HepG2 (cell line): ENCODE data around the gene SYNE1. TPM values are rescaled to one million over a fixed set of nuclear protein-coding genes. Genes with fewer than 3 reads are reported as not detected.

Source experiments
- ATF7 ChIP-seq, 2 experiments: fragments of 450-650 bp in 1 of 2; sonication (generic) in 1 of 2; formaldehyde crosslinking in 1 of 2; IDR thresholded peaks; 2 replicates each; pipeline versions ENCODE4 v1.4.0 to v1.6.1; 2016 to 2020; ENCODE audit warnings: antibody characterized with exemption in 1 of 2, mild to moderate bottlenecking in 1 of 2, missing genetic modification reagents in 1 of 2
- DNMT3B ChIP-seq: conservative IDR thresholded peaks from 2 replicates; pipeline ENCODE4 v1.6.1; 2016; ENCODE audit warnings: missing biosample characterization, control low read depth
- ELF4 ChIP-seq: sonication (generic); formaldehyde crosslinking; IDR thresholded peaks from 2 replicates; pipeline ENCODE4 v1.5.0; 2020; ENCODE audit warnings: missing genetic modification reagents, mild to moderate bottlenecking, moderate library complexity, borderline replicate concordance
- HOXA9 ChIP-seq: sonication (generic); formaldehyde crosslinking; IDR thresholded peaks from 2 replicates; pipeline ENCODE4 v1.8.1; 2022; ENCODE audit warnings: missing genetic modification reagents, mild to moderate bottlenecking, moderate library complexity, borderline replicate concordance
- ISX ChIP-seq: sonication (generic); formaldehyde crosslinking; conservative IDR thresholded peaks from 2 replicates; pipeline ENCODE4 v1.5.0; 2020; ENCODE audit warnings: missing genetic modification reagents
- MEIS2 ChIP-seq: sonication (generic); formaldehyde crosslinking; IDR thresholded peaks from 2 replicates; pipeline ENCODE4 v1.9.0; 2021; ENCODE audit warnings: mild to moderate bottlenecking, missing genetic modification reagents
- SMAD1 ChIP-seq: sonication (generic); formaldehyde crosslinking; IDR thresholded peaks from 2 replicates; pipeline ENCODE4 v1.4.0; 2020; ENCODE audit warnings: missing genetic modification reagents, low read depth, mild to moderate bottlenecking, borderline replicate concordance
- SMAD3 ChIP-seq: sonication (generic); formaldehyde crosslinking; IDR thresholded peaks from 2 replicates; pipeline ENCODE4 v1.4.0; 2020; ENCODE audit warnings: missing genetic modification reagents
- SP2 ChIP-seq: sonication (generic); formaldehyde crosslinking; IDR thresholded peaks from 2 replicates; pipeline ENCODE4 v1.5.1; 2020; ENCODE audit warnings: mild to moderate bottlenecking, missing genetic modification reagents
- ZBTB8A ChIP-seq: sonication (generic); formaldehyde crosslinking; IDR thresholded peaks from 2 replicates; pipeline ENCODE4 v1.4.0; 2020; ENCODE audit warnings: mild to moderate bottlenecking, low read depth, missing genetic modification reagents, borderline replicate concordance
- ZNF30 ChIP-seq: sonication (generic); formaldehyde crosslinking; IDR thresholded peaks from 2 replicates; pipeline ENCODE4 v1.5.0; 2020; ENCODE audit warnings: mild to moderate bottlenecking, missing genetic modification reagents
- ZNF431 ChIP-seq: sonication (generic); formaldehyde crosslinking; IDR thresholded peaks from 2 replicates; pipeline ENCODE4 v1.9.0; 2022; ENCODE audit warnings: missing genetic modification reagents, low read depth, mild to moderate bottlenecking, borderline replicate concordance
- ZNF570 ChIP-seq: sonication (generic); formaldehyde crosslinking; IDR thresholded peaks from 2 replicates; pipeline ENCODE4 v1.4.0; 2020; ENCODE audit warnings: mild to moderate bottlenecking, missing genetic modification reagents, borderline replicate concordance
- ZNF747 ChIP-seq: sonication (generic); formaldehyde crosslinking; IDR thresholded peaks from 2 replicates; pipeline ENCODE4 v1.8.1; 2023; ENCODE audit warnings: missing genetic modification reagents, mild to moderate bottlenecking, borderline replicate concordance
- ZNF749 ChIP-seq: sonication (generic); formaldehyde crosslinking; IDR thresholded peaks from 2 replicates; pipeline ENCODE4 v1.8.0; 2022; ENCODE audit warnings: mild to moderate bottlenecking, missing genetic modification reagents, moderate library complexity, borderline replicate concordance
- ZSCAN9 ChIP-seq: IDR thresholded peaks from 2 replicates; pipeline ENCODE4 v1.6.1; 2016; ENCODE audit warnings: borderline replicate concordance
- polyA plus RNA-seq, 8 experiments: library from polyadenylated mRNA; depleted of rRNA in 3 of 8; stranded (reverse) in 7 of 8; unstranded in 1 of 8; fragments of >200 nt; fragmentation: Illumina TruSeq in 4 of 8; extraction: Trizol in 4 of 8; gene quantifications; 2 replicates each; pipeline versions ENCODE4 v1.2.1 to v1.2.3, GENCODE V29; 2011 to 2016; ENCODE audit warnings: low read depth in 4 of 8, missing spikeins in 1 of 8, mixed read lengths in 1 of 8; ENCODE audit not compliant: insufficient read depth in 1 of 8
- total RNA-seq, 5 experiments: library from RNA; depleted of rRNA; stranded (reverse); fragments of >200 nt; fragmentation: Illumina TruSeq; extraction: Trizol; gene quantifications; 2 replicates each; pipeline ENCODE4 v1.2.3, GENCODE V29; 2016; ENCODE audit warnings: low read depth in 1 of 5
- TF ChIP-seq, protein P1 (sequence below): sonication (generic); formaldehyde crosslinking; IDR thresholded peaks from 2 replicates; pipeline ENCODE4 v1.5.0; 2020; ENCODE audit warnings: missing genetic modification reagents
- TF ChIP-seq, protein P2 (sequence below): sonication (generic); formaldehyde crosslinking; IDR thresholded peaks from 2 replicates; pipeline ENCODE4 v1.5.1; 2020; ENCODE audit warnings: mild to moderate bottlenecking, missing genetic modification reagents, borderline replicate concordance
- TF ChIP-seq, protein P3 (sequence below): sonication (generic); formaldehyde crosslinking; IDR thresholded peaks from 2 replicates; pipeline ENCODE4 v1.4.0; 2020; ENCODE audit warnings: missing genetic modification reagents
- TF ChIP-seq, protein P4 (sequence below): IDR thresholded peaks from 2 replicates; pipeline ENCODE4 v1.4.0; 2020; ENCODE audit warnings: mild to moderate bottlenecking, missing genetic modification reagents

The SYNE1 gene
- total and polyA plus RNA-seq, 2 of the 13 experiments (the other 11 are each of a cell fraction or from before 2014, with no cell fraction given) = 5.5 to 15.9 TPM

- TF ChIP-seq, protein P1, sequence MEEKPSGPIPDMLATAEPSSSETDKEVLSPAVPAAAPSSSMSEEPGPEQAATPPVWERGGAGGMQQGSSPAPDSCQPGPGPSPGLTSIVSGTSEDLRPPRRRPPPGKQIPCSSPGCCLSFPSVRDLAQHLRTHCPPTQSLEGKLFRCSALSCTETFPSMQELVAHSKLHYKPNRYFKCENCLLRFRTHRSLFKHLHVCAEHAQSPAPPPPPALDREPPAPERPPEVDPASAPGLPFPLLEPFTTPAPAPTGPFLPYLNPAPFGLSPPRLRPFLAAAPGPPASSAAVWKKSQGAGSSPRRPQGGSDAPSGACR (CRISPR knock-in tag) = peak; percentile 92
- TF ChIP-seq ZNF749 (CRISPR knock-in tag) (no peak), ZNF431 (CRISPR knock-in tag) (peak; percentile 25; the same call in 1 of the 2 replicates), SMAD3 (0 out of 2 replicates have a peak, but pooled peaks have one; percentile 28), HOXA9 (no peak), SMAD1 (no peak), SP2 (no peak), ISX (CRISPR knock-in tag) (no peak), ELF4 (CRISPR knock-in tag) (no peak), ZBTB8A (no peak), DNMT3B (CRISPR knock-in tag) (0 out of 2 replicates have a peak, but pooled peaks have one; percentile 62), ZNF747 (CRISPR knock-in tag) (0 out of 2 replicates have a peak, but pooled peaks have one; percentile 46), ZNF570 (no peak), ATF7 (IDR thresholded peaks at IDR 0.05) (no peak), ATF7 (CRISPR knock-in tag; IDR thresholded peaks at IDR 0.05) (no peak), MEIS2 (CRISPR knock-in tag) (no peak), ZNF30 (CRISPR knock-in tag) (no peak), ZSCAN9 (CRISPR knock-in tag) (peak; percentile 32; the same call in 1 of the 2 replicates)
- TF ChIP-seq, protein P2, sequence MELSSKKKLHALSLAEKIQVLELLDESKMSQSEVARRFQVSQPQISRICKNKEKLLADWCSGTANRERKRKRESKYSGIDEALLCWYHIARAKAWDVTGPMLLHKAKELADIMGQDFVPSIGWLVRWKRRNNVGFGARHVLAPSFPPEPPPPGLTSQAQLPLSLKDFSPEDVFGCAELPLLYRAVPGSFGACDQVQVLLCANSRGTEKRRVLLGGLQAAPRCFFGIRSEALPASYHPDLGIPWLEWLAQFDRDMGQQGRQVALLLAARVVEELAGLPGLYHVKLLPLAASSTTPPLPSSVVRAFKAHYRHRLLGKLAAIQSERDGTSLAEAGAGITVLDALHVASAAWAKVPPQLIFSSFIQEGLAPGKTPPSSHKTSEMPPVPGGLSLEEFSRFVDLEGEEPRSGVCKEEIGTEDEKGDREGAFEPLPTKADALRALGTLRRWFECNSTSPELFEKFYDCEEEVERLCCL (CRISPR knock-in tag) = no peak
- TF ChIP-seq, protein P3, sequence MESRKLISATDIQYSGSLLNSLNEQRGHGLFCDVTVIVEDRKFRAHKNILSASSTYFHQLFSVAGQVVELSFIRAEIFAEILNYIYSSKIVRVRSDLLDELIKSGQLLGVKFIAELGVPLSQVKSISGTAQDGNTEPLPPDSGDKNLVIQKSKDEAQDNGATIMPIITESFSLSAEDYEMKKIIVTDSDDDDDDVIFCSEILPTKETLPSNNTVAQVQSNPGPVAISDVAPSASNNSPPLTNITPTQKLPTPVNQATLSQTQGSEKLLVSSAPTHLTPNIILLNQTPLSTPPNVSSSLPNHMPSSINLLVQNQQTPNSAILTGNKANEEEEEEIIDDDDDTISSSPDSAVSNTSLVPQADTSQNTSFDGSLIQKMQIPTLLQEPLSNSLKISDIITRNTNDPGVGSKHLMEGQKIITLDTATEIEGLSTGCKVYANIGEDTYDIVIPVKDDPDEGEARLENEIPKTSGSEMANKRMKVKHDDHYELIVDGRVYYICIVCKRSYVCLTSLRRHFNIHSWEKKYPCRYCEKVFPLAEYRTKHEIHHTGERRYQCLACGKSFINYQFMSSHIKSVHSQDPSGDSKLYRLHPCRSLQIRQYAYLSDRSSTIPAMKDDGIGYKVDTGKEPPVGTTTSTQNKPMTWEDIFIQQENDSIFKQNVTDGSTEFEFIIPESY (CRISPR knock-in tag) = peak; percentile 71
- TF ChIP-seq, protein P4, sequence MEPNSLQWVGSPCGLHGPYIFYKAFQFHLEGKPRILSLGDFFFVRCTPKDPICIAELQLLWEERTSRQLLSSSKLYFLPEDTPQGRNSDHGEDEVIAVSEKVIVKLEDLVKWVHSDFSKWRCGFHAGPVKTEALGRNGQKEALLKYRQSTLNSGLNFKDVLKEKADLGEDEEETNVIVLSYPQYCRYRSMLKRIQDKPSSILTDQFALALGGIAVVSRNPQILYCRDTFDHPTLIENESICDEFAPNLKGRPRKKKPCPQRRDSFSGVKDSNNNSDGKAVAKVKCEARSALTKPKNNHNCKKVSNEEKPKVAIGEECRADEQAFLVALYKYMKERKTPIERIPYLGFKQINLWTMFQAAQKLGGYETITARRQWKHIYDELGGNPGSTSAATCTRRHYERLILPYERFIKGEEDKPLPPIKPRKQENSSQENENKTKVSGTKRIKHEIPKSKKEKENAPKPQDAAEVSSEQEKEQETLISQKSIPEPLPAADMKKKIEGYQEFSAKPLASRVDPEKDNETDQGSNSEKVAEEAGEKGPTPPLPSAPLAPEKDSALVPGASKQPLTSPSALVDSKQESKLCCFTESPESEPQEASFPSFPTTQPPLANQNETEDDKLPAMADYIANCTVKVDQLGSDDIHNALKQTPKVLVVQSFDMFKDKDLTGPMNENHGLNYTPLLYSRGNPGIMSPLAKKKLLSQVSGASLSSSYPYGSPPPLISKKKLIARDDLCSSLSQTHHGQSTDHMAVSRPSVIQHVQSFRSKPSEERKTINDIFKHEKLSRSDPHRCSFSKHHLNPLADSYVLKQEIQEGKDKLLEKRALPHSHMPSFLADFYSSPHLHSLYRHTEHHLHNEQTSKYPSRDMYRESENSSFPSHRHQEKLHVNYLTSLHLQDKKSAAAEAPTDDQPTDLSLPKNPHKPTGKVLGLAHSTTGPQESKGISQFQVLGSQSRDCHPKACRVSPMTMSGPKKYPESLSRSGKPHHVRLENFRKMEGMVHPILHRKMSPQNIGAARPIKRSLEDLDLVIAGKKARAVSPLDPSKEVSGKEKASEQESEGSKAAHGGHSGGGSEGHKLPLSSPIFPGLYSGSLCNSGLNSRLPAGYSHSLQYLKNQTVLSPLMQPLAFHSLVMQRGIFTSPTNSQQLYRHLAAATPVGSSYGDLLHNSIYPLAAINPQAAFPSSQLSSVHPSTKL (CRISPR knock-in tag) = peak; percentile 87
Measured at GRCh38 chr6:152170702-152171667, 466.2 kb downstream of the SYNE1 start (continued).
